ENCODE measurements around the gene TMEM201.
"Not testable (repeated sequence)": the region's sequence is repeated elsewhere in the genome, so short reads cannot be mapped to it uniquely, and the experiment has no call there.

TMEM201 gene, protein sequence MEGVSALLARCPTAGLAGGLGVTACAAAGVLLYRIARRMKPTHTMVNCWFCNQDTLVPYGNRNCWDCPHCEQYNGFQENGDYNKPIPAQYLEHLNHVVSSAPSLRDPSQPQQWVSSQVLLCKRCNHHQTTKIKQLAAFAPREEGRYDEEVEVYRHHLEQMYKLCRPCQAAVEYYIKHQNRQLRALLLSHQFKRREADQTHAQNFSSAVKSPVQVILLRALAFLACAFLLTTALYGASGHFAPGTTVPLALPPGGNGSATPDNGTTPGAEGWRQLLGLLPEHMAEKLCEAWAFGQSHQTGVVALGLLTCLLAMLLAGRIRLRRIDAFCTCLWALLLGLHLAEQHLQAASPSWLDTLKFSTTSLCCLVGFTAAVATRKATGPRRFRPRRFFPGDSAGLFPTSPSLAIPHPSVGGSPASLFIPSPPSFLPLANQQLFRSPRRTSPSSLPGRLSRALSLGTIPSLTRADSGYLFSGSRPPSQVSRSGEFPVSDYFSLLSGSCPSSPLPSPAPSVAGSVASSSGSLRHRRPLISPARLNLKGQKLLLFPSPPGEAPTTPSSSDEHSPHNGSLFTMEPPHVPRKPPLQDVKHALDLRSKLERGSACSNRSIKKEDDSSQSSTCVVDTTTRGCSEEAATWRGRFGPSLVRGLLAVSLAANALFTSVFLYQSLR

GRCh38 chr1:9588551-9589143 is at the start of gene TMEM201:
TSS of gene TMEM201 (plus strand) at chr1:9588911. CDS start at chr1:9588931, 20 bp downstream.
- peak; percentile 94 for DNase-seq

DNA sequence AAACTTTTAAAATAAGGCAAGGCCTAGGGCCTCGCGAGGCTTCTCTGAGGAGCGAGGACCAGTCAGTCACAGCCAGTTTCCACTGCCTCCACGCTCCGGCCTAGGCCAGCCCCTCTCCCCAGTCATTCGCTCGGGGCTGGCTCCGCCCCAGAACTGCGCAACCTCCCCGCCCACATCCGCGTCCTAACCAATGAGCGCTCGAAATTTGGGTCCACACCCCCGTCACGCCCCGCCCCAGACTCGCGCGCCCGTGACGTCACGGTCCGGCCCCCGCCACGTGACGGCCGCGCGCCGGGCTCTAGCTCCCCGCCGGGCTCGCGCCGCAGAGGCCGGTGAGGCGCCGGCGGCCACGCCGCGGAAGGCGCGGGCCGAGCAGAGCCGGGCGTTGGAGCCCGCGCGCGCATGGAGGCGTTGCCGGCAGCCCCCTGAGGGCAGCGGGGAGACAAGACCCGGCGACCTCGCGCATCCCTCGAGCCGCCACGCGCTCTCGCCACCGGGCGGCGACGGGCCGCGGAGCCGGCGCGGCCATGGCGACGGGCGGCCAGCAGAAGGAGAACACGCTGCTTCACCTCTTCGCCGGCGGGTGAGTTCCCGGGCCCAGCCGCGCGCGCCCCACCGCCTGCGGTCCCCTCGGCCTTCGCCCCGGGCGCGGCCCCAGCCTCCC is 49.4 kb upstream of the TMEM201 start, which contains the start of gene SLC25A33:
Gene SLC25A33 (plus strand): TSS at position 301 of the 664 bp plus-strand sequence. CDS start 227 bp downstream, at position 528.
- peak; percentile 99 for DNase-seq

GRCh38 chr1:9539829-9540550 is 48.7 kb upstream of the TMEM201 start:
- peak; percentile 65 for DNase-seq

DNA sequence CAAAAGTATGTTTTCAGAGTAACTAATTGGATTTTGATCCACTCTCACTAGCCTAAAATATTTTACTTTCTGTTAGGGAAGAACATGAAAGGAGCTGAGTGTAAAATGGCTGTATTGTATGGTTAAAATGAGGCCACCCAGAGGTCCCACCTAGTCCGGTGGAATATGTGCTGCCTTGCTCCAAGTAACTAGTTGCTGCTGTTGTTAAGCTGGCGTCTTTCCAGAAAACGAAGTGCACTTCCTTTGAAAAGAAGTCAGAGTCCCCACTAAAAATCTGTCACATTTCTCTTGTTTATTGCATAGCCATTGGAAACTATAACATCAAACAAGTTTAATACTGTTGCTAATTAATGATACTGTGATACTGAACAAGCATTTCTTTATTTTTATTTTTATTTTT is 46.3 kb upstream of the TMEM201 start:
- DNase-seq, result peak; percentile 59

GRCh38 chr1:9544926-9545325 is 43.8 kb upstream of the TMEM201 start:
- DNase-seq, result no peak

GRCh38 chr1:9549955-9550546 is 38.7 kb upstream of the TMEM201 start:
- DNase-seq, result no peak

- no peak for DNase-seq
These were observed 36.7 kb upstream of the TMEM201 start for GRCh38 chr1:9551984-9552383.

- DNase-seq, result no peak
These were observed 35.0 kb upstream of the TMEM201 start for GRCh38 chr1:9553736-9554144.

DNA sequence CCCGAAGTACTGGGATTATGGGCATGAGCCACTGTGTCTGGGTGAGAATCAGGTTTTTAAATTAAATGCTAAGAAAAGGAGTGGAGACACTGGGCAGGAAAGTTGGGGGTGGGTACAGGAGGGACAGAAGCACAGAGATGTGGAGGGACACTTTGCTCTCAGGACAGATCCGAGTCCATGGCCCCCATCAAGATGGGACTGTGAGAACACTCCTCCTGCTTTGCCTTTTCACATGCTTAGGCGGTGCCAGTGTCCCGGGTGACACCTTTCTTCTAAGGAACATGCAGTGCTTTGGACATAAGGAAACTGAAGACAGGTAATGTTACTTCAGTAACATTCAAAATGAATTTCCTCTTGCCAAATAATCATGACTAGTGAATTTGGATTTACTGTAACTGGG is 32.8 kb upstream of the TMEM201 start:
- DNase-seq, result no peak

- no peak for DNase-seq
These were observed 31.1 kb upstream of the TMEM201 start for GRCh38 chr1:9557624-9558023.

- no peak for DNase-seq
These were observed 30.3 kb upstream of the TMEM201 start for GRCh38 chr1:9558271-9558945.

DNA sequence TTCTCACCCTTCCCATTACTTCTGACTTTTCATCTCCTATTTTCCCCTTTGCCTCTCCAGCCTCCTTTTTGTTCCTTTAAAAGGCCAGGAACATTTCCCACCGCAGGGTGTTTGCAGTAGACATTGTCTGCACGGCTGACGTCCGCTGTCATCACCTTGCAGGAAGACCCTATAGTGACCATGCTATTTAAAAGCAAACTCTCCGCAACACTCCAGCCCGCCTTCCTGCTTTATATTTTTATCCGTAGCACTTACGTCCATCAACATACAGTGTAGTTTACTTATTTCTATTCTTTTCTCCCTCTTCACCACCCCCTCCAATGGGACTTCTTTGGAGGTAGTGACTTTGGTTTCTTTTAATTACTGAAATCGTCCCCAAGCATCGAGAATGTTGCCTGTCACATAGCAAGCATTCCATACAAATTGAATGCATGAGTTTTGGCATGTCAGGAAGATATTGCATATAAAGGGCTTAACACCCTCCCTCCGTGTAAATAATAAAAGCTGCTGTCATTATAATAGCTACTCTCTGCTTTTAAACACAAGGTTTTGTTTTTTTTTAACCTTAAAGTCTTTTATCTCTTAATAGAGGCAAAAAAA is 29.7 kb upstream of the TMEM201 start:
- no peak for DNase-seq

- no peak for DNase-seq
These were observed 29.0 kb upstream of the TMEM201 start for GRCh38 chr1:9559673-9560072.

DNA sequence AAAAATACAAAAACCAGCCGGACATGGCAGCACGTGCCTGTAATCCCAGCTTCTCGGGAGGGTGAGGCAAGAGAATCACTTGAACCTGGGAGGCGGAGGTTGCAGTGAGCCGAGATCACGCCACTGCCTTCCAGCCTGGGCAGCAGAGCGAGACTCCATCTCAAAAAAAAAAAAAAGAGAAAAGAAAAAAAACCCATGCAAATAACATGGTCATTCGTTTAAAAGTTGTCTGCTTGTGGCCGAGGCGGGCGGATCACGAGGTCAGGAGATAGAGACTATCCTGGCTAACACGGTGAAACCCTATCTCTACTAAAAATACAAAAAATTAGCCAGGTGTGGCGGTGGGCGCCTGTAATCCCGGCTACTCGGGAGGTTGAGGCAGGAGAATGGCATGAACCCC is 28.6 kb upstream of the TMEM201 start:
- not testable (repeated sequence) for DNase-seq

- DNase-seq, result peak; percentile 82
These were observed 27.3 kb upstream of the TMEM201 start for GRCh38 chr1:9561429-9561828.

DNA sequence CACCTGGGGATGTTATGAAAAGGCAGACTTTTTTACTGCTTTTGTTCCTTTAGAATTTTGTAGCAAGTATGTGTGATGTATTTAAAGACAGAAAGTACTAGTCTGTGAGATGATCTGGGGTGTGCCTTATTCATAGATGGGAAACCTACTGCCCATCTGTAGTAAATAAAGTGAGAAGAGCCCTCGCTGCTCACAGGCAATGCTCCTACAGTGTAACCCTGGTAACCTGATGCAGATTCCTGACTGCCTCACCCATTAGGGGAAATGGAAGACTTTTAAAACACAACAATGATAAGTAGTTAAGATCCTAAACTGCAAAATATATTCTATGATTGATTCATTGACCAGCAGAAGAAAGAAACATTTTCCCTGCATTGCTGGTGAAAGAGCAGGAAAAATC is 19.4 kb upstream of the TMEM201 start:
- DNase-seq, result no peak

DNA sequence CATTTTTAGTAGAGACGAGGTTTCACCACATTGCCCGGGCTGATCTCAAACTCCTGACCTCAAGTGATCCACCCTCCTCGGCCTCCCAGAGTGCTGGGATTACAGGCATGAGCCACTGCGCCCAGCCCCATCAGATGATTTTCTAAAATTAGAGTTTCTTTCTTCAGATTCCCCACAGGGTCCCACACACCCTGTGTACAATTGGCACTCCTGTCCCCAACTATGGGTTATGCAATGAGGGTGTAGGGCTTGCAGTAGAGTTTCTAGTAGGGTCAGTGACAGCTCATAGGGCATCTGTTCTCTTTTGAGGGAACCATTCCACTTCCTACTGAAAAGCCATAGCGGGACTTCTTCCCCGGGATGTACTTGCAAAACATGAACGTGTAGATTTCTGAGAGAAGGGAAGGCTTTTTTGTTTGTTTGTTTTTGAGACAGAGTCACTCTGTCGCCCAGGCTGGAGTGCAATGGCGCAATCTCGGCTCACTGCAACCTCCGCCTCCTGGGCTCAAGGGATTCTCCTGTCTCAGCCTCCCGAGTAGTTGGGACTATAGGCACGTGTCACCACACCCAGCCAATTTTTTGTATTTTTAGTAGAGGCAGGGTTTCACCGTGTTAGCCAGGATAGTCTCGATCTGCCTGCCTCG is 17.7 kb upstream of the TMEM201 start:
- not testable (repeated sequence) for DNase-seq

GRCh38 chr1:9573723-9574122 is 15.0 kb upstream of the TMEM201 start:
- DNase-seq, result peak; percentile 21

DNA sequence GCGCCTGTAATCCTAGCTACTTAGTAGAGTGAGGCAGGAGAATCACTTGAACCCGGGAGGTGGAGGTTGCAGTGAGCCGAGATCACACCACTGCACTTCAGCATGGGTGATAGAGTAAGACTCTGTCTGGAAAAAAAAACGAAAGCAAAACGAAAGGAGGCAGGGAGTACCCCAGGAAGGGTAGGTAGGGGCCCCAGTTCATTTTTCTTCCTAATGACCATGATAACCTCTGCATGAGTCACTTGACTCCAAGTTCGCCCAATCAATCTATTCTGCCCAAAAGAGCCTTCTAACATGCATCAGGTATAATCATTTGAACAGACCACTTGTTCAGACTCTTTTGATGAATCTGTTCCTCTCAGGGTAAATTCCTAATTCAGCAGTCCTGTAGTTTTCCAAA is 13.2 kb upstream of the TMEM201 start:
- no peak for DNase-seq

DNA sequence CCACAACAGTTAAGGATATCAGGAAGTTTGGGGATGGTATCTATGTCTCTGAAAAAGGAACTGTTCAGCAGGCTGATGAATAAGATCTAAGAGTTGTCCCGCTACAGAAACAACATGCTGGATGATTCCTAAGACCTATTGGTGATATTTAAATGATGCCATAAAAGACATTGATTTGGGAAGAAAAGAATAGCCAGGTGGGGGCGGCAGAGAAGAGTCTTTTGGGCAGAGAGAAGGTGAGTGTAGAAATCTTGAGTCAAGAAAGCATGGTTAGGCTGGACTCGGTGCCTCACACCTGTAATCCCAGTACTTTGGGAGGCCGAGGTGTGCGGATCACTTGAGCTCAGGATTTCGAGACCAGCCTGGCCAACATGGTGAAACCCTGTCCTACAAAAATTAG is 11.8 kb upstream of the TMEM201 start:
- DNase-seq, result no peak

- DNase-seq, result no peak
These were observed 11.3 kb upstream of the TMEM201 start for GRCh38 chr1:9577423-9577822.

Measured in midbrain (tissue), 1 donor.